NCI-H748 treated with DMSO at 0.1 percent for 48 hours (cell line): Measurements from ENCODE around the gene CEP63.
"Not testable (repeated sequence)": the region's sequence is repeated elsewhere in the genome, so short reads cannot be mapped to it uniquely, and the experiment has no call there.

ENCODE experiments used
- DNase-seq: peaks from one replicate; lab custom pipeline; 2025; lab: John Stamatoyannopoulos, UW

CEP63 gene

DNA sequence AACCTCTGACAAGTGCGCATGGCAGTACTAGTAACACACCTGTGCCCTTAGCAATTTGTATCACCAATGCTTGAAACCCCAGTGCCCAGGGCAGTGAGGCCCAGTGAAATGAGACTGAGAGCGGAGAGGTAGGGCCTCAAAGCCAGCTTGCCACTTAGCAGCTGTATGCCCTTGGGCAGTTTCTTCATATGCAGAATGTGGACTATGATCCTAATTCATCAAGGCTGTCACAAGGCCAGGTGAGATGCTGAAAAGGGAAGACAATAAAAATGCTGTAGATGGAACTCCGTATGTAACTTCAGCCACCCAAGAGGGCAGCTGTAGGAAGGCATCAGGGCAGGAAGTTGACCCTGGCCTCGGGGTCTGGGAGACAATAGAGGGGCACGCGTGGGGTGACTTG lies 90.6 kb downstream of the CEP63 start:
- DNase-seq: no peak

DNA sequence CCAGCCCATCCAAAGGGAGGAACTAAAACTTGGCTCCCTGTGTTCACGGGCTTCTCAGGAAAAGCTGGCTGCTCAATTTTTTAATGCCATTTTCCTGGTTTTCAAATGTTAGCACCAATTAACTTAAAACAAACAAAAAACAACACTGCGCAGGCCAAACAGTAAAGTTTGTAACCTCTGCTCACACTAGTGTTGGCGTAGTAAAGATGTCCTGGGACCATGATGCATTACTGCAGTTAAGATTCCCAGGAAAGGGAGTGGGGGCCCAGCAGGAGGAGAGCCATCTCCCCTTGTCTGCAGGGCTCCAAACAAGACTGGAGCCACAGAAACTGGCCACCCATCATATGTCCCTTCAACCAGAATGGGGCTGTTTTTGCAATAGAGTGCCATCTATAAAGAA lies 91.0 kb downstream of the CEP63 start:
- DNase-seq: no peak

DNA sequence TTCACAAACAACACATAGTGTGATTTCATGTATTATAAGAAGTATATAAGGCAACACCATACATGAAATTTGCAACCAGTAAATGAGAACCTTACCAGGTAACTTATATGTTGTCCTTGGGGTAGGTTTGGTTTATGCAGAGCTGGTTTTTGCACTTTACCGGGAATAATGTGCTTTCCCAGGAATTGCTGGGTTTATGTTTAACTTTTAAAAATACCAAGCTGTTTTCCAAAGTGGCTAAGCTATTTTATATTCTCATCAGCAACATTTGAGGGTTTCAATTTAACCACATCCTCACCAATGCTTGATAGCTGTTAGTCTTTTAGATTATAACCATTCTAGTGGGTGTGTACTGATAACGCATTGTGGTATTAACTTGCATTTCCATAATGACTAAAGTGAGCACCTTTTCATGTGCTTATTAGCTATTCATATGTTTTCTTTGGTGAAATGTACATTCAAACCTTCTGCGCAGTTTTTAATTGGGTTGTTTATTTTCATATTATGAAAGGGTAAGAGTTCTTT lies 93.3 kb downstream of the CEP63 start:
- DNase-seq: no peak

DNA sequence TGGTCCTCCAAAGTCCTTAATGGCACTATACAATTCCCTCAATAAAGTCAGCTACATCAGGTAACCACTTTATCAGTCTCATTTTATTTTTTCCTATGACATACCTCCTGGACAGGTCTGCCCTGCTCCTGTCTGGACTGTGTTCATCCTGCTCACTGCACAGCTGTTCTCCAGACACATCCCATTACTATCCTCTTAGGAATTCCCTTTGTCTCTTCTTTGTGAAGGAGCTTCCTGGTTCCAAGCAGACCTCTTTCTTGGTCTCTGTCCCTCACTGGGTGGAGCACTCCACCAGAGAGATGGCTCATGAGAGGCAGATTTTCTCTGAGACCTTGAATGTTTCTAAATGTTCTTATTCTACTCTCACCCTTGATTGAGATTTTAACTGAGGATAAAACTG lies 104.9 kb downstream of the CEP63 start:
- no peak for DNase-seq

DNA sequence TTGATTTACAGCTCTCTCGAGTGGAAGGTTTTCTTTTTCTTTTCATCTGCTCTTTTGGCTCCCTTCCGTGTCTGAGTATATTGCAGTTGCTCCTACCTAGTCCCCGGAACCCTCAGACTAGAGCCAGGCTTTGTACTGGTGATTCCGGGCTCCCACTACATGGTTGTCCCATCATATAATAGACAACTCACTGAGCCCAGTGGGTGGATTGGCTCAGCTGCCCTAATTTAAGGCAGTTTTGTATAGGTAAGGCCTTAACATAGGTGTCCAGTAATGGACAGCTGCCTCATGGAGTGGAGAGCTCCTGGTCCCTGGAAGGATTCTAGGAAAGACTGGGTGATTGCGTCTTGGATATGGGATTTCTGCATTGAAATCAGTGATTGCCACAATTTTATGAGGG lies 106.9 kb downstream of the CEP63 start:
- DNase-seq: no peak

DNA sequence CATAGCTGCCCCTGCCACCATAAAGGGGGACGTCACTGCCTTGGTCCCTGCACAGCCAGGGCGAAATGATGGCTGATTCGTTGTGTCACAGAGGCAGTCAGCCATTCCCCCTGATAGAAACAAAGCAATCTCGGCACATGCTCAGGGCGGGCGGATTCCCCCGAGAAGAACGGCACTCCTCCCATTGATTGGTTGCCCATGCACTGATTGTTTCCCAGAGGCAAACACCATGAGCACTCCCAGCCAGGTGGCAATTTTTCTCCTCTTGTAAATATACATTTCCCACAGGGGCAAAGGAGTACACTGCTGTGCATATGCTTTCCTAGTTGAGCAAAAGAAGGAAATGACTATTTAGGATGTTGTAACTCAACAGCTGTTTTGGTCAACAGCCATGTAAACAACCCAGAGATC lies 108.5 kb downstream of the CEP63 start:
- DNase-seq: no peak

DNA sequence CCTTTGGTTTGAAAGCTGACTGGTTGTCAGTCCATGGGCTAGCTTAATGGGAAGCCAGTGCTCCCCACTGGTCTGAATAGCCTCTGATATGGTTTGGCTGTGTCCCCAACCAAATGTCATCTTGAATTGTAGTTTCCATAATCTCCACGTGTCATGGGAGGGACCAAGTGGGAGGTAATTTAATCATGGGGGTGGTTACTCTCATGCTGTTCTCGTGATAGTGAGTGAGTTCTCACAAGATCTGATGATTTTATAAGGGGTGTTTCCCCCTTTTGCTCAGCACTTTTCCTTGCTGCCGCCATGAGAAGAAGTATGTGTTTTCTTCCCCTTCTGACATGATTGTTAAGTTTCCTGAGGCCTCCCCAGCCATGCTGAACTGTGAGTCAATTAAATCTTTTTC lies 109.1 kb downstream of the CEP63 start:
- not testable (repeated sequence) for DNase-seq

DNA sequence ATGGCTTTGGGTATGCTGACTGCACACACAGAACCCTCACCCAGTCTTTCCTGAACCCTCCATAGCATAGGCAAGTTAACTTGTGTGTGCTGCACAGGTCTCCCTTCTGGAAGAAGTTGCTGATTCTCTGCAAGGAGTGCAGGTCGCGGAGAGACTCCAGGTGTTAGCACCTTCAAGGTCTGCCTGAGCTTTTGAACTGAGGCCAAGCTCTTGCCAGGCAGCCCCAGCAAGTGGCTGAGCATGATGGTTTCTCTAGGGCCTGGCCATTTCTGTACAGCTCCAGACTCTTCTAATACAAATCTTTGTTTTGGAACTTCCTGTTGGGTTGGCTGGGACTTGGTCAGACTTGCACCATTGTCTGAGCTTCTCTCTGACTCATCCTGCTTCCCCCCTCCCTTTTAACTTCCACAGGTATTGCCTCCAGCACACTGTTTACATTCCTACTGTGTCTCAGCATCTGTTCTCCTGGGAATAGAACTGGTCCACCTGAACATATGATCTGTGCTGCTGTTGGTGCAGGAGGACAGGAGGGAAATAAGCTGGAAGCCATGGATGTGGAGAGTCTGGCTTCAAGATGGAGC lies 111.6 kb downstream of the CEP63 start:
- DNase-seq: no peak

DNA sequence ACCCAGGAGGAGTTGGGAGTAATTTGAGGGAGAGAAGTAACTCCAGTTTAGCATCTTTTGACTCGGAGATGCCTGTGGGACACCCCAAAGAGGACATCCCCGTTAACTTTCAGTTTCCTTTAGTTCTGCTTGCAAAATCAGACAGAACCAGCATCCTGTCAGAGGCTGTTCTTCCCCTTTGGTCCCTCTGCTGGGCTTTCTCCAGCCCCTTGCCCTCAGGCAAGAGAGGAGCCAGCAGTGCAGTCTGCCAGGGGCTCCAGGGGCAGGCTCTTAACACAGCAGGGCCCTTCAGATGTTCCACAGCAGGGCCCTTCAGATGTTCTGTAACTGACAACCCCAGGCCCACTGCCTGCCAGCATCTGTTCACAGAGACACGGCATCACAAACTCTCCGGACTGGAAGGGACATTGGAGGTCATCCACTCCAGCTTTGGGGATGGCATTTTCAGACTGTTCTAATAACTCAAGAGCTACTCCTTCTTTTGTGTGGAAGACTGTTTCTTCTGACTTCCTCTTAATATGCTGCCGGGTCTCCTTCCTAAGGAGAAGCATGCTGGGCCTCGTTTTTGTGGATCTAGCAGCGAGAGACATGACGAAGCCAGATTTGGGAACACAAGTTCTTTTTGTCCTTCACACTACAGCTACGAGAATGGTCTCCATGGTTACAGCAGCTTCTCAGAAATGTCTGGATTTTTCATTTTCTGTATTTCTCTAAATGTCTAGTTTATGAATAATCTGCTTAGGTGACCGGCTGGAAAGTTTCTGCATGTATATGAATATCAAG lies 113.1 kb downstream of the CEP63 start:
- DNase-seq: no peak

DNA sequence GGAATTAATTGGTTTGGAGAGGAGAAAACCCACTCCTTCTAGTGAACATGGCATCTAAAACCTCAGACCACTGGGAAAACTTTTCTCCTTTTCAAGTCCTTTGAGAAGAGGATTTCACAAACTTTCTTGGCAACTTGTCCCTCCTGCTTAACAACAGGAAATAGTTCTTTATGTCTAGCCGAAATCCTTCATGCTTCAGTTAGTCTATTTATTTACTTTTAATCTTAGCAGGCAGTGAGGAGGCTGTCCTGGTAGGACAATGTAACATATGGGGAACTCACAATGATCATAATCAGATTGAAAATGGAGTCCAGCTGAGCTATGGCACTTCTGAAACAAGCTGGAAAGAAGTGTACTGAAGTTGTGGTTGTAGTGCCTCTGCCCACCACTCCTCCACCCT lies 114.3 kb downstream of the CEP63 start:
- no peak for DNase-seq

DNA sequence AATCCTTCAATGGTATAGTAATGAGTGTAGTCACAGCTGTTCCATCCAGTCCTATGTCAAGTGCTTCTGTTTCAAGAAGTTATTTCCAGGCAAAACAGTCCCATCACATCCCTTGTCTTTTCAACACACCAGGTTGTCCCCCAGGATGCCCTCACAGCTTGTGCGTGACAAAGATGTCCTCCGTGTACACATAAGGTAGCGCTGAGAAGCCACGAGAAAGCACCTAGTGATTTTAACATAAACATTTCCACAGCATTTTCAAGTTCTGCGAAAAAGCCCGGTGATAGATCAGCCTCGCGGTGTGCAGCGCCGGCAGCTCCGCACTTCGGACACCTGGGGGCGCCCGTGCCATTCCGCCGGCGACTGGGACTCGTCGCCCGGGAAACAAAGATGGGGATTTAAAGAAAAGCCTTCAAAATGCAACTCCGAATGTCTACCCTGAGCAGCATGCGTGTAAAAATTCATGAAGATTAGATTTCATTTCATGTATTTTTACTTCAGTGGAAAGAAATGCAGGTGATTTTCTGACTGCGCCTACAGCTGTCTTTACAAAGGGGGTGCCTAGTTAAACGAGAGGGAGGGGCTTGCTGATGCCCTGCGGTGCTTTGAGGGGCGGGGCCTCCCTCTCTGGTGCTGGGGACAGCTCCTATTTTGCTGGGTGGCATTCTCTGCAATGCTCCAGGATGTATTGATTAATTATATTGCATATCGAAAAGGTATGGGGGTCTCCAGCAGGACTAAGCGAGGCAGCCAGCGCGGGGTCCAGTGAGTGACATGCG lies 115.0 kb downstream of the CEP63 start:
- DNase-seq: peak; percentile 55

DNA sequence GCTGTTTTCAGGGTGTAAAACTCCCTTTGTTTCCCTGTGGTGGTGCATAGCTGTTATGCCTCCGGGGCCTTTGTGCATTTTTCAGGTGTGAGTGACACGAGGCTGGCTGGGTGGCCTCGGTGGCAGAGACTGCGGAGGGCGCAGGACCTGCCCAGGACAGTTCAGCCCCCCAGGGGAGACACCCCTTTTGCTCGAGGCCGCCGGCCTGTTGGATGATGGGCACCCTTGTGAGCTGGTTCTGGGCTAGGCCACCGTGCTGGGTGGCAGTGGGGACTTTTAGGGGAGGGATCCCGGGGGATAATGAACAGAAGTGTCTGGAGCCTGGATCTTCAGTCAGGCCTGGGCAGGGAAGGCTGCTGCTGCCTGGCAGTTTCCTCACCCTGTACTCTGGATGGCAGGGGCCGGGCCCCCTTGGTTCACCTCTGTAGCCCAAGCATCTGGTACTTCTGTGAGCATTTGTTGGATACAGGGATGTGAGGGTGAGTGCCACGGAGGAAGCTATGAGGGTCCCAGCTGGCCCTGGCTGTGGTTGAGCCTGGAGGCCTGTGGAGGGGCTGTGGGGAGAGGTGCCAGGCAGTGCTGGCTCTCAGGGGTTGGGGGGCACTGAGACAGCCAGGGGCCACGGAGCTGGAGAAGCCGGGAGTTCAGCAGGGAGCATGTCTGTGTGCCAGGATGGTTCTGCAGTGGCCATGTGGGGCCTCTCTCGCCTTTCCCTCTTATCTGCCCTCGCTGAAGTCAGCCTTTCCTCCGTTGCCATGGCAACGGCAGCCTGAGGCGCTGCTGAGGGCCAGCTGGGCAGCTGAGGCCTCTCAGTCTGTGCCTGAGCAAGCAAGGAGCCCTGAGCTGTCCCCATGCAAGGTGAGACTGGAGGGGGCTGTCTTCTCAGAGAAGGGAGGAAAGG lies 115.9 kb downstream of the CEP63 start:
- DNase-seq: peak; percentile 31

DNA sequence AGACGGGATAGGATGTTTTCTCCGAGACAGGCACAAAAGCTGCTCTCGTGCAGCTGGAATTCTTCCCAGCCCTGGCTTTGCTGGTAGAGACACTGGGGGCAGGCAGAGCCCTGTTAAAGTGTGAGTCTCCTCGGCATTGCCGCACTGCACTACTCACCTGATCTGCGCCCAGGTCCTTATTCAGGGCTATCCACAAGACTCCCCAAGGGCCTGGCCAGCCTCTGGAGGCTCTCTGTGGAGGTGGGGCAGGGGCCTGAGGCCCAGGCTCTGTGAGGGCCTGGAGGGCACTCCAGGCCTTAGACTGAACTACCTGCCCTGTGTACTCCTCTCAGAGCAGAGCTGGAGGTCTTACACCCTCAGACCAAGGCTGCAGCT lies 116.6 kb downstream of the CEP63 start:
- DNase-seq: no peak

DNA sequence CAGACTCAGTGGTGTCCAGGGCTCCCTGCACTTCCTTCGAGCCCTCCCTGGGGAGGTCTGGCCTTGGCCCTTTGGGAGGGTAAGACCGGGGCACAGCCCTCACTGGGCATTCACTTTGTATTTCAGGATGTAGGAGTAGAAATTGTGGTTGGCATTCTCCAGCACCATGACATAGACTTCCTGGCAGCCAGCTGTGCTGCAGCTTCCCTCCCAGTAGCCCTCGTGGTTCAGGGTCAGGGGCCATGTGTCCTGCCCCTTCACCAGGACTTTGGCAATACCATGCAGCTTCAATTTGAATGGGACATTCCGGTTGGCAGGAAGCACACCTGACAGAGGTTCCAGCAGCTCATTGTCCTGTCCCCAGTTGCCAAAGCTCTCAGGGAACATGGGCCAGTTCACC lies 117.6 kb downstream of the CEP63 start:
- no peak for DNase-seq

DNA sequence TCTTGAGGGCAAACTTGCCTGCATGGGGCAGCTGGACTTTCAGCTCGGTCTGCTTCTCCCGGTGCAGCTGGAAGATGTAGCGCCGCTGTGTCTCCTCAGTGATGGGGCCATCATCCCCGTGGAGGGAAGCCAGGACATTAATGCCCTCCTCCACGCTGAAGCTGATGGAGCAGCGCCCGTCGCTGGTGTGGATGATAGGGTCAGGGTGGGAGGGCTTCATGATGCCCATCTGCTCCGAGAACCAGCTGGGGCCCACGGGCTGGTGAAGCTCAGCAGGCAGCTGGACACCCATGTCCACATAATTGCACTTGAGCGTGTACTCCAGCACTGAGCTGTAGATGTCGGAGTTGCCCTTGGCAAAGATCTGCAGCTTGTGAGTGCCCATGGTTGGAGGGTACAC lies 118.1 kb downstream of the CEP63 start:
- DNase-seq: no peak

DNA sequence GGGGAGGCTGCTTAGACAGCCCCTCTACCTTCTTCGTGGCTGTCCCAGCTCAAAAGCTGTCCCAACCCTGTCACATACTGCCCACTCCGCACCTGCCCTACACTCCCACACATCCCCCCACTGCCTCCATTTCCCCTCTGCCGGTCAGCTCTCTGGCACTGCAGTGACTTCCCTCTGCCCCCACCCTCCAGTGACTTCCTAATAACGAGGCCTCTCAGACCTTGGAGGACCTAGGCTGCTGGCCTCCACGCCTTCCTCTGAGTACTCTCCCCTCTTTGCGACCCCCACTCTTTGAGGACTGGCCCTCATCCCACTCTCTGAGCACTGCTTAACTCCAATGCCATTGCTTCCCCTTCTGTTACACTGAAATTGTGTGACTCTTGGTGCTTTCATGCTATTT lies 119.7 kb downstream of the CEP63 start:
- DNase-seq: no peak

DNA sequence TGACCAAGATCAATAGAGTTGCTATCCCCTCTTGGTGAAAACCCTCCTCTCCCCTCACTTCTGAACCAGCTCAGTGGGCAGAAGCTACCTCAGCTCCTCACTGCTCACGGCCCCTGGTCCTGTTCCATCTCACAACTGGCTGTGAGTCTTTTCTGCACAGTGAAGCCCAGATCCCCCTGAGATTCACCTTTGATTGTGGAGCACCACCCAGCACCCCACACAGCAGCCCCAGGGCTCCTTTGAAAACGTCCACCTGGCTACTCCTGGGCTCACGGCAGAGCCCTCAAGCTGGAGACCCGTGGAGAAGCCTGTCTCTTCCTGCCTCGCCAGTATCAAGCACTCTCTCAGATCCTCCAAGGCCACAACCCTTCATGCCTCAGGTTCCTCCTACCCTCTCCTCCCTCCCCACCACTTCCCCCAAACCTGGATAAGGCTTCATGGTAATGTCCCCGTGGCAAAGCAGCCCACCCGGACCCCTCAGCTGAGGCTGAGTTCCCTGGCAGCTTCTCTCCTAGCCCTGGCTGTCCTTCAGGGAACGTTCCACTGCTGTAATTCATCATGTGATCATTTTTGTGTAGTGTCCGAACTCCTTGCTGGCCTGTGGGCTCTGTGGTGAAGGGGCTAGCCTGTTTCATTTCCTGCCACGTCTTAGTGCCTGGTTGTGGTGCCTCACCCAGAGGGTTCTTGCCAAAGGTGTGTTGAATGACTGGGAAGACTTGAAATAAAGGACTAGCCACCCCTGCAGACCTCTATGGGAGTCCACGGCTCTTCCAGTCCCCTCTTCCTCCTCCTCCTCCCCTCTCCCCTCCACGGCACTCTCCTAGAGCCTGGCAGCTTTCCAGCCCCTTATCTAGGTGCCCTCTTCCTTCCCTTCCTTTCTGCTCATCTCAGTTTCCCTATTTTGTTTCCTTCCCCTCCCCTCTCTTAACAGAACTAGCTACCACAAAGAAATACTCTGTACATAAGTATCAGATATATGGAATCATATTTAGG lies 120.5 kb downstream of the CEP63 start:
- no peak for DNase-seq

DNA sequence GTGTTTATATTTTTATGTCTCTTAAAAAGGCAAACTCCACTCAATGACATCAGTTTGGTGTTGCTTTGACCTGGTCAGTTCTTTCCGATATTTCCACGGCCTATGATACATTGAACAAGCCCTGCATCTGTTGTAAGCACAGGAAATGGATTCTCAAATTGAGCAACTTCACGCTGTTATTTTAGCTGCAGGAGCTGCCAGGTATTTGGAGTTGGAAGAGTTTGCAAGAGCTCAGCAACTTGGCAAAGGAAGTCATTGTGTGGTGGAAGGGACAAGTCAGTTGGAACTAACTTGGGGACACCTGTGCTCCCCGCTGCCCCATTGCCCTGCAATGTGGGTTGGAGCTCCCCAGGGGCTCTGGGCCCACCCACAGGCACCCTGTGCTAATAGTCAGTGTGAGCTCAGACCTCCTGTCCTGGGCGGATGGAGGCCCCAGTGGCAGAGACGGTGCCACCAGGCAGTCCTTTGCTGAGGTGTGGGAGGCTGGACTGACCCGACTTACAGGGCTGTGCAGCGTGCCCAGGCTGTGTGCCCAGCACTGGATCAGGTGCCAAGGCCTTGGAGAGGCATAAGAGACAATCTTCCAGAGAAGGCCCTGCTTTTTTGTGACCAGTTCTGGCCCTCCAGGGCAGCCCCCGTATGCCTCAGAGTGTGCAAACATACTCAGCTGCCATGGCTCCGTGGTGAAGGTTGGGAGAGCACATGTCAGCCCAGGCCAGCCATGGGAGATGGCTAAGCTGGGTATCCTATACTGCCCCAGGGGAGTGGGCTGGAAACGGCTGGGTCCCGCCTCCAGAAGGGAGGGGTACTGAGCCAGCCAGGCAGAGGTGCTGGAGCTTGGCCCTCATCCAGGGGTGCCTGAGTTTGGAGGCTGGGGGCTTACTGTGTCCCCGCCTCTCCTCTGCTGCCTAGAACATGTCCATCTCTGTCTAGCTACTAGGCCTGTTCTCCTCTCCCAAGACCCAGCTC lies 121.5 kb downstream of the CEP63 start:
- no peak for DNase-seq

DNA sequence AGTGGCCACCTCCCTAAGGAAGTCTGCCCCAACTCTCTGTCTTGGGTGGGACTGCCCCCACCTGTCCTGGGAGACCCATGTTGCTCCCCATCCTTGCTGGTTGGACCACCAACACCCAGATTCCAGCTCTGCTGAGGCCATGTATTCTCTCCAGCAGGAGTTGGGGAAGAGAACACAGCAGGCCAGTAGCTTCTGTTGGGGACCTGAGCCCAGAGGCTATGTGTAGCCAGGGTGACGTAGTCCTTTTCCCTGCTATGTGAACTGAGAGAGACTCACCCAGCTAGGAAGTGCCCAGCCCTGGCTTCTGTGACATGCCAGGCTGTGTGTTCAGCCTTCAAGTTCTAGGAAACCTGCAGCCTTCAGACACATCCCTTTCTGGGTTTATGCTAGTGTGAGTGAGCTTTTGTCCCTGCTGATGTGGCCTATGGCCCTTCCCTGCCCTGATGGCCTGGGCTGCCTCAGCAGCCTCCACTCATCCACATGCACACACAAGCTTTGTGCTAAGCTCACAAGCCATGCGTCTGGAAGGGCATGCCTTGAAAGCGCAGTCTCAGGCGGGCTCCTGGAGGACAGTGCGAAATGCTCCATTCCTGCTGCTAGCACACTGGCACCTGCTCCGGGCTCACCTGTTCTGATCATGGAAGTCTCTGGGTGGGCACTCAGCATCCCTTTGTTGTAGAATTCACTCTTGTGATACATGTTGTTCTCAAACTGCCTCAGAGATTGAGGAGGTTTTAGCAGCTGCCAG lies 122.3 kb downstream of the CEP63 start:
- no peak for DNase-seq
